ENCODE data around the gene SEMA6A.

DNA sequence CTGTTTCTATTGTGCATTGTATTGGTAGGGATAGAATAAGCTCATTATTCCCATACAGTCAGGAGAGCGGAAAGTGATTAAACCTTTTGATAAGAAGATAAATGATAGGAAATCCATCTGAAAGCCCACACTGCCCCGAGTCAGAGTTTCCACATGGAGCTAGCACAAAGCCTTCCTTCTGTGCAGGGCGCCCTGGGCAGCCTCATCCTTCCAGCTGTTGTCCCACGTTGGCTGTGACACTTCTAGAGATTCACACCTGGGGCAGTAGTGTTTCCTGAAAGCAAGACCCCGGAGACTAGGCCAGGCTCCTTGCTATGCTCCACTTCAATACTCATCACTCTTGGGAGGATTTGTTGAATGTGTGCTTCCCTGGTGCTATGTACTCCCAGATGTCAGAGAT lies 172.4 kb downstream of the SEMA6A start:
- TF ChIP-seq, protein P1, sequence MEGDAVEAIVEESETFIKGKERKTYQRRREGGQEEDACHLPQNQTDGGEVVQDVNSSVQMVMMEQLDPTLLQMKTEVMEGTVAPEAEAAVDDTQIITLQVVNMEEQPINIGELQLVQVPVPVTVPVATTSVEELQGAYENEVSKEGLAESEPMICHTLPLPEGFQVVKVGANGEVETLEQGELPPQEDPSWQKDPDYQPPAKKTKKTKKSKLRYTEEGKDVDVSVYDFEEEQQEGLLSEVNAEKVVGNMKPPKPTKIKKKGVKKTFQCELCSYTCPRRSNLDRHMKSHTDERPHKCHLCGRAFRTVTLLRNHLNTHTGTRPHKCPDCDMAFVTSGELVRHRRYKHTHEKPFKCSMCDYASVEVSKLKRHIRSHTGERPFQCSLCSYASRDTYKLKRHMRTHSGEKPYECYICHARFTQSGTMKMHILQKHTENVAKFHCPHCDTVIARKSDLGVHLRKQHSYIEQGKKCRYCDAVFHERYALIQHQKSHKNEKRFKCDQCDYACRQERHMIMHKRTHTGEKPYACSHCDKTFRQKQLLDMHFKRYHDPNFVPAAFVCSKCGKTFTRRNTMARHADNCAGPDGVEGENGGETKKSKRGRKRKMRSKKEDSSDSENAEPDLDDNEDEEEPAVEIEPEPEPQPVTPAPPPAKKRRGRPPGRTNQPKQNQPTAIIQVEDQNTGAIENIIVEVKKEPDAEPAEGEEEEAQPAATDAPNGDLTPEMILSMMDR (IDR thresholded peaks at IDR 0.05), result no peak
- TF ChIP-seq POLR2A (IDR thresholded peaks at IDR 0.05), result no peak

Measured in right lobe of liver (tissue), 4 donors.